GM23338 (cell line): ENCODE data around the gene CAPZB. TPM values are rescaled to one million over a fixed set of nuclear protein-coding genes. Genes with fewer than 3 reads are reported as not detected.

Source experiments
- ATAC-seq: fragments of 200-7000 bp; cut with Tn5 transposase; 3 replicates; pipeline ENCODE4 v1.9.1; 2020
- DNase-seq: peaks from one replicate; pipeline ENCODE4 v3.0.0-alpha.2; 2015; ENCODE audit warnings: low spot score
- H2AFZ ChIP-seq: fragments of 200-600 bp; sonication (generic); 2 replicates; pipeline ENCODE4 v1.8.0; 2016; ENCODE audit warnings: antibody characterized with exemption, mild to moderate bottlenecking, moderate library complexity
- H3F3A ChIP-seq: fragments of 200-600 bp; sonication (generic); replicated peaks from 2 replicates; pipeline ENCODE4 v1.8.0; 2017; ENCODE audit warnings: antibody characterized with exemption, mixed run types, low read depth
- H3K27ac ChIP-seq: fragments of 200-600 bp; sonication (generic); 2 replicates; pipeline ENCODE4 v1.6.1; 2016; ENCODE audit warnings: low read depth
- H3K27me3 ChIP-seq: fragments of 200-600 bp; sonication (generic); 2 replicates; pipeline ENCODE4 v1.8.0; 2016; ENCODE audit warnings: mild to moderate bottlenecking, mixed run types, moderate library complexity; ENCODE audit not compliant: insufficient read depth
- H3K36me3 ChIP-seq: fragments of 200-600 bp; sonication (generic); 2 replicates; pipeline ENCODE4 v1.8.0; 2016; ENCODE audit warnings: mild to moderate bottlenecking; ENCODE audit not compliant: insufficient read depth
- H3K4me1 ChIP-seq: fragments of 200-600 bp; sonication (generic); 2 replicates; pipeline ENCODE4 v1.8.0; 2016; ENCODE audit warnings: mild to moderate bottlenecking, moderate library complexity; ENCODE audit not compliant: insufficient read depth
- H3K4me2 ChIP-seq: fragments of 200-600 bp; sonication (generic); 2 replicates; pipeline ENCODE4 v1.7.1; 2017; ENCODE audit warnings: mixed run types
- H3K4me3 ChIP-seq: fragments of 200-600 bp; sonication (generic); 2 replicates; pipeline ENCODE4 v1.6.1; 2016; ENCODE audit warnings: mixed run types
- H3K79me2 ChIP-seq: fragments of 200-600 bp; sonication (generic); replicated peaks from 2 replicates; pipeline ENCODE4 v1.8.0; 2017; ENCODE audit warnings: mild to moderate bottlenecking; ENCODE audit not compliant: insufficient read depth
- H3K9me2 ChIP-seq: fragments of 200-600 bp; sonication (generic); 2 replicates; pipeline ENCODE4 v1.8.0; 2017; ENCODE audit not compliant: insufficient read depth
- H4K20me1 ChIP-seq: fragments of 200-600 bp; sonication (generic); replicated peaks from 2 replicates; pipeline ENCODE4 v1.8.0; 2017; ENCODE audit warnings: mild to moderate bottlenecking; ENCODE audit not compliant: insufficient read depth
- H3K27ac Mint-ChIP-seq: 2 replicates; pipeline ENCODE4 v1.8.0; 2020; ENCODE audit warnings: inconsistent platforms, mild to moderate bottlenecking, moderate library complexity, mixed read lengths
- H3K27me3 Mint-ChIP-seq: 3 replicates; pipeline ENCODE4 v1.8.0; 2022; ENCODE audit warnings: low read depth, mild to moderate bottlenecking, moderate library complexity, mixed read lengths, inconsistent platforms; ENCODE audit not compliant: insufficient read depth, poor library complexity
- H3K36me3 Mint-ChIP-seq: 3 replicates; pipeline ENCODE4 v1.8.0; 2021; ENCODE audit warnings: low read depth, mild to moderate bottlenecking, inconsistent platforms, moderate library complexity, mixed read lengths
- H3K4me1 Mint-ChIP-seq: 3 replicates; pipeline ENCODE4 v1.8.0; 2020; ENCODE audit warnings: mild to moderate bottlenecking, inconsistent platforms, mixed read lengths
- H3K4me3 Mint-ChIP-seq: 3 replicates; pipeline ENCODE4 v1.8.0; 2021; ENCODE audit warnings: moderate library complexity, mild to moderate bottlenecking, inconsistent platforms, mixed read lengths
- H3K9me3 Mint-ChIP-seq: 3 replicates; pipeline ENCODE4 v1.8.0; 2020; ENCODE audit warnings: moderate library complexity, mild to moderate bottlenecking, inconsistent platforms, mixed read lengths
- CREB1 ChIP-seq: fragments of 250-450 bp; sonication (Bioruptor Pico); IDR thresholded peaks from 2 replicates; pipeline ENCODE4 v1.5.0; 2020; ENCODE audit warnings: low read depth, mild to moderate bottlenecking, moderate library complexity
- EZH2 ChIP-seq: fragments of 200-600 bp; sonication (generic); IDR thresholded peaks from one replicate; pipeline ENCODE4 v1.8.0; 2017; ENCODE audit warnings: antibody characterized with exemption, mild to moderate bottlenecking, low read depth; ENCODE audit not compliant: unreplicated experiment
- EZH2phosphoT487 ChIP-seq: fragments of 200-600 bp; sonication (generic); IDR thresholded peaks from one replicate; pipeline ENCODE4 v1.8.1; 2018; ENCODE audit warnings: antibody characterized with exemption; ENCODE audit not compliant: unreplicated experiment
- NANOG ChIP-seq: IDR thresholded peaks from 2 replicates; pipeline ENCODE4 v1.6.1; 2016; ENCODE audit warnings: antibody characterized with exemption, borderline replicate concordance
- STAT1 ChIP-seq: IDR thresholded peaks from one replicate; pipeline ENCODE4 v1.6.1; 2016; ENCODE audit warnings: antibody characterized with exemption; ENCODE audit not compliant: unreplicated experiment
- ZNF114 ChIP-seq: fragments of 250-450 bp; sonication (Bioruptor Pico); IDR thresholded peaks from 2 replicates; pipeline ENCODE4 v1.5.0; 2020; ENCODE audit warnings: mild to moderate bottlenecking, moderate library complexity
- polyA plus RNA-seq: library from polyadenylated mRNA; unstranded; fragments of >200 nt; fragmentation: Nextera tagmentation; extraction: Ambion mirVana; gene quantifications from 2 replicates; pipeline ENCODE4 v1.2.1, GENCODE V29; 2016
- total RNA-seq: library from RNA; depleted of rRNA; stranded (reverse); fragments of >200 nt; shearing (Covaris generic); gene quantifications from 2 replicates; pipeline ENCODE4 v1.2.3, GENCODE V29; 2014
- TF ChIP-seq, protein P1 (sequence below): IDR thresholded peaks from one replicate; pipeline ENCODE4 v1.6.1; 2018; ENCODE audit warnings: antibody characterized with exemption; ENCODE audit not compliant: unreplicated experiment
- TF ChIP-seq, protein P2 (sequence below): IDR thresholded peaks from 2 replicates; pipeline ENCODE4 v1.6.1; 2016; ENCODE audit warnings: antibody characterized with exemption
- TF ChIP-seq, protein P3 (sequence below), 2 experiments: fragments of 200-600 bp in 1 of 2; sonication (generic) in 1 of 2; conservative IDR thresholded peaks; 2 replicates each; pipeline versions ENCODE4 v1.5.1 to v1.6.1; 2016 to 2017; ENCODE audit warnings: antibody characterized with exemption in 2 of 2, low read depth in 2 of 2, mild to moderate bottlenecking in 2 of 2, moderate library complexity in 1 of 2

CAPZB gene
- total and polyA plus RNA-seq, 2 experiments from 2014 or later: 195 to 348 TPM

DNA sequence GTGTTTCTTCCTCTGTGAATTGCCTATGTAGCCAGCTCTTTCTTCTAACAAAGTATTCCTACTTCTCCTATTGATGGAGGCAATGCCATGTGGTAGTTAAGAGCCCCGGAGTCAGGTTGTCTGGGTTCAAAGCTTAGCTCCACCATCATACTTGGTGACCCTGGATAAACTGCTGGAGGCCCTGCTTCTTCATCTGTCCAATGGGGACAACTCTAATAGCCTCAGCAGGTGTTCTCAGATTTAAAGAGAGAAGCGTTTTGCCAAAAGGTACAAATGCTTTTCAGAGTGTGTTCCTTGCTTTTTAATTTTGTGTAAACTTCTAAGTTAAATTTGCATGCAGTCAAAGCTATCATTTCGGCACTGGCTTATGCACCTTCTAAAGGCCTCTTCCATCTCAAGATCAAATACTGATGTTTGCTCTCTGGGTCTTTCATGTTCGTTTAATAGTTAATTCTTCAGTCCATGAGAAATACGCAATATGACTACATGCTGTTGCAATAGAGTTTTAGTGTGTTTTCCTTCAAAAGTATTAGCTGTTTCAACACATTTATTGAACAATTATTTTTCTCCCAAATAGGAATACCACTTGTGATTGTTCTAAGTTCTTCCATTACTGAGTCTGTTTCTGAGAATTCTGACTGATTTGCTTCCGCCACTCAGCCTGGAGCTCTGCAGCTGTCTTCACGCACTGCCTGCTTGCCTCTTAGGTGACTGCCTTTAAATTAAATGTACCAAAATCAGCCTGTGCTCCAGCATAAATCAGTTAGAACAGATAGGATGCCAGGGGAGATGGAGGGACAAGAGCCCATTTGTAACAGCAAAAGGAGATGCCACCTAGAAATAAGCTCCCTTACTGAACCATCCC, 75.6 kb downstream of the CAPZB start:
- Mint-ChIP-seq H3K27ac (no peak overlapping the region), H3K4me3 (no peak overlapping the region), H3K36me3 (peaks cover 12% of the 10 kb centered on the region; the same call in 2 of the 3 replicates), H3K9me3 (no peaks in the 10 kb centered on the region; the same call in 2 of the 3 replicates), H3K4me1 (peaks cover 61% of the 10 kb centered on the region), H3K27me3 (peaks cover 2% of the 10 kb centered on the region)
- TF ChIP-seq NANOG (no peak), EZH2phosphoT487 (no peak), STAT1 (no peak), EZH2 (no peak), CREB1 (CRISPR knock-in tag) (no peak)
- TF ChIP-seq, protein P1, sequence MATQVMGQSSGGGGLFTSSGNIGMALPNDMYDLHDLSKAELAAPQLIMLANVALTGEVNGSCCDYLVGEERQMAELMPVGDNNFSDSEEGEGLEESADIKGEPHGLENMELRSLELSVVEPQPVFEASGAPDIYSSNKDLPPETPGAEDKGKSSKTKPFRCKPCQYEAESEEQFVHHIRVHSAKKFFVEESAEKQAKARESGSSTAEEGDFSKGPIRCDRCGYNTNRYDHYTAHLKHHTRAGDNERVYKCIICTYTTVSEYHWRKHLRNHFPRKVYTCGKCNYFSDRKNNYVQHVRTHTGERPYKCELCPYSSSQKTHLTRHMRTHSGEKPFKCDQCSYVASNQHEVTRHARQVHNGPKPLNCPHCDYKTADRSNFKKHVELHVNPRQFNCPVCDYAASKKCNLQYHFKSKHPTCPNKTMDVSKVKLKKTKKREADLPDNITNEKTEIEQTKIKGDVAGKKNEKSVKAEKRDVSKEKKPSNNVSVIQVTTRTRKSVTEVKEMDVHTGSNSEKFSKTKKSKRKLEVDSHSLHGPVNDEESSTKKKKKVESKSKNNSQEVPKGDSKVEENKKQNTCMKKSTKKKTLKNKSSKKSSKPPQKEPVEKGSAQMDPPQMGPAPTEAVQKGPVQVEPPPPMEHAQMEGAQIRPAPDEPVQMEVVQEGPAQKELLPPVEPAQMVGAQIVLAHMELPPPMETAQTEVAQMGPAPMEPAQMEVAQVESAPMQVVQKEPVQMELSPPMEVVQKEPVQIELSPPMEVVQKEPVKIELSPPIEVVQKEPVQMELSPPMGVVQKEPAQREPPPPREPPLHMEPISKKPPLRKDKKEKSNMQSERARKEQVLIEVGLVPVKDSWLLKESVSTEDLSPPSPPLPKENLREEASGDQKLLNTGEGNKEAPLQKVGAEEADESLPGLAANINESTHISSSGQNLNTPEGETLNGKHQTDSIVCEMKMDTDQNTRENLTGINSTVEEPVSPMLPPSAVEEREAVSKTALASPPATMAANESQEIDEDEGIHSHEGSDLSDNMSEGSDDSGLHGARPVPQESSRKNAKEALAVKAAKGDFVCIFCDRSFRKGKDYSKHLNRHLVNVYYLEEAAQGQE: no peak
- TF ChIP-seq, protein P2, sequence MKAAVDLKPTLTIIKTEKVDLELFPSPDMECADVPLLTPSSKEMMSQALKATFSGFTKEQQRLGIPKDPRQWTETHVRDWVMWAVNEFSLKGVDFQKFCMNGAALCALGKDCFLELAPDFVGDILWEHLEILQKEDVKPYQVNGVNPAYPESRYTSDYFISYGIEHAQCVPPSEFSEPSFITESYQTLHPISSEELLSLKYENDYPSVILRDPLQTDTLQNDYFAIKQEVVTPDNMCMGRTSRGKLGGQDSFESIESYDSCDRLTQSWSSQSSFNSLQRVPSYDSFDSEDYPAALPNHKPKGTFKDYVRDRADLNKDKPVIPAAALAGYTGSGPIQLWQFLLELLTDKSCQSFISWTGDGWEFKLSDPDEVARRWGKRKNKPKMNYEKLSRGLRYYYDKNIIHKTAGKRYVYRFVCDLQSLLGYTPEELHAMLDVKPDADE: no peak
- no peaks in the 10 kb centered on the region for H3K27me3 ChIP-seq
- H2AFZ ChIP-seq: no peak overlapping the region
- H3K4me2 ChIP-seq: no peak overlapping the region
- peaks cover 3% of the 10 kb centered on the region; the same call in 1 of the 2 replicates for H3K36me3 ChIP-seq
- no peaks in the 10 kb centered on the region for H3K9me2 ChIP-seq
- no peak for ATAC-seq
- peaks cover 80% of the 10 kb centered on the region for H4K20me1 ChIP-seq
- H3K4me1 ChIP-seq: peaks cover 30% of the 10 kb centered on the region
- no peak for DNase-seq
- H3K79me2 ChIP-seq: peaks cover 99% of the 10 kb centered on the region
- no peak overlapping the region for H3K4me3 ChIP-seq
- 0 out of 2 replicates have a peak, but pooled peaks cover 4% of the 10 kb centered on the region for H3F3A ChIP-seq
- 0 out of 2 replicates have a peak overlapping the region, but pooled peaks have one; percentile 64 for H3K27ac ChIP-seq

DNA sequence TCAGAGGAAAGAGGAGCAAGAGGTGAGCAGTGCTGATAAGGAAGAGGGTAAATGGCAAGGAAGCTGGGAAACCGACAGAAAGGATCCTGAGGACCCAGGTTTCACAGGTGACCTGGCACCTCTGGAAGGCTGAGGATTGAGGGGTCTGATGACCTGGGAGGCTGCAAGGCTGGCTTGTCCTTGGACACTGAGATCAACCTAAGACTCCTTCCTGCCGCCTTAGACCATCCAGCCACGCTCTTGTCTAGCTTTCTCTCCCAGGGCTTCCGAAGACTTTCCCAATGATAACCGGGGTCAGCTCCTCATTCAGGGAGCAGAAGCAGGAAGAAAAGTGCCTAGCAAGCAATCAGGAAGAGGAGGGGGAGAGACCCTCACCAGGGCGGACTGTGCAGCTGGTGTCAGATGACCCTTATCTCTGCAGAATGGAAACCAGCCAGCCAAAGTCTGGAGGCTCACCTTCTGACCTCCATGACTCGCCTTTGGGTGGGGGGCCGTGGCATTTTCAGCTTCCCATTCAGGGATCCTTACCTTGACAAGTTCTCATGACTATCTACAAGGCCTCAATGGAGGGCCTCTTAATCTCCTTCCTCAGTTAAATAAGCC, 77.7 kb downstream of the CAPZB start:
- peaks cover 32% of the 10 kb centered on the region for H3K4me1 ChIP-seq
- no peak overlapping the region for H3K27ac ChIP-seq
- H2AFZ ChIP-seq: no peak overlapping the region
- no peak for DNase-seq
- H3K27me3 Mint-ChIP-seq: peaks cover 2% of the 10 kb centered on the region
- no peak for ATAC-seq
- H3F3A ChIP-seq: 0 out of 2 replicates have a peak, but pooled peaks cover 4% of the 10 kb centered on the region
- H3K36me3 Mint-ChIP-seq: peaks cover 17% of the 10 kb centered on the region
- no peaks in the 10 kb centered on the region for H3K27me3 ChIP-seq
- H3K4me3 Mint-ChIP-seq: no peak overlapping the region
- H3K9me3 Mint-ChIP-seq: no peaks in the 10 kb centered on the region; the same call in 2 of the 3 replicates
- peaks cover 98% of the 10 kb centered on the region for H3K79me2 ChIP-seq
- peak overlapping the region; percentile 27; the same call in 1 of the 2 replicates for H3K27ac Mint-ChIP-seq
- no peak overlapping the region for H3K4me3 ChIP-seq
- H3K9me2 ChIP-seq: no peaks in the 10 kb centered on the region
- peaks cover 3% of the 10 kb centered on the region; the same call in 1 of the 2 replicates for H3K36me3 ChIP-seq
- H3K4me2 ChIP-seq: no peak overlapping the region
- H3K4me1 Mint-ChIP-seq: peaks cover 68% of the 10 kb centered on the region
- peaks cover 63% of the 10 kb centered on the region for H4K20me1 ChIP-seq
- TF ChIP-seq, protein P3, sequence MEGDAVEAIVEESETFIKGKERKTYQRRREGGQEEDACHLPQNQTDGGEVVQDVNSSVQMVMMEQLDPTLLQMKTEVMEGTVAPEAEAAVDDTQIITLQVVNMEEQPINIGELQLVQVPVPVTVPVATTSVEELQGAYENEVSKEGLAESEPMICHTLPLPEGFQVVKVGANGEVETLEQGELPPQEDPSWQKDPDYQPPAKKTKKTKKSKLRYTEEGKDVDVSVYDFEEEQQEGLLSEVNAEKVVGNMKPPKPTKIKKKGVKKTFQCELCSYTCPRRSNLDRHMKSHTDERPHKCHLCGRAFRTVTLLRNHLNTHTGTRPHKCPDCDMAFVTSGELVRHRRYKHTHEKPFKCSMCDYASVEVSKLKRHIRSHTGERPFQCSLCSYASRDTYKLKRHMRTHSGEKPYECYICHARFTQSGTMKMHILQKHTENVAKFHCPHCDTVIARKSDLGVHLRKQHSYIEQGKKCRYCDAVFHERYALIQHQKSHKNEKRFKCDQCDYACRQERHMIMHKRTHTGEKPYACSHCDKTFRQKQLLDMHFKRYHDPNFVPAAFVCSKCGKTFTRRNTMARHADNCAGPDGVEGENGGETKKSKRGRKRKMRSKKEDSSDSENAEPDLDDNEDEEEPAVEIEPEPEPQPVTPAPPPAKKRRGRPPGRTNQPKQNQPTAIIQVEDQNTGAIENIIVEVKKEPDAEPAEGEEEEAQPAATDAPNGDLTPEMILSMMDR (conservative IDR thresholded peaks at IDR 0.05; ENCODE audit: low read depth in 2 of 2): no peak
- TF ChIP-seq, protein P1: no peak
- TF ChIP-seq EZH2 (no peak), NANOG (no peak), ZNF114 (no peak), STAT1 (no peak), CREB1 (CRISPR knock-in tag) (no peak)
